NCI-H146 treated with DMSO at 0.1 percent for 48 hours (cell line): ENCODE data around the gene LPIN1.
"Not testable (repeated sequence)": the region's sequence is repeated elsewhere in the genome, so short reads cannot be mapped to it uniquely, and the experiment has no call there.

Experiments used
- DNase-seq: peaks from one replicate; lab custom pipeline; 2025; ENCODE audit not compliant: unreplicated experiment; lab: John Stamatoyannopoulos, UW

The LPIN1 gene

GRCh38 chr2:11759182-11759975, 12.9 kb downstream of the LPIN1 start:
- not testable (repeated sequence) for DNase-seq

- no peak for DNase-seq
Observed at GRCh38 chr2:11761259-11761658, 14.8 kb downstream of the LPIN1 start.

- no peak for DNase-seq
Observed at GRCh38 chr2:11762031-11762430, 15.6 kb downstream of the LPIN1 start.

GRCh38 chr2:11762799-11763461, 16.5 kb downstream of the LPIN1 start:
- DNase-seq: no peak

GRCh38 chr2:11764359-11764758, 17.9 kb downstream of the LPIN1 start:
- DNase-seq: peak; percentile 14

GRCh38 chr2:11764920-11765319, 18.5 kb downstream of the LPIN1 start:
- no peak for DNase-seq

- no peak for DNase-seq
Observed at GRCh38 chr2:11765501-11765900, 19.1 kb downstream of the LPIN1 start.

GRCh38 chr2:11766016-11766415, 19.6 kb downstream of the LPIN1 start:
- DNase-seq: no peak

GRCh38 chr2:11767779-11768178, 21.3 kb downstream of the LPIN1 start:
- no peak for DNase-seq

- no peak for DNase-seq
Observed at GRCh38 chr2:11768946-11769345, 22.5 kb downstream of the LPIN1 start.

- DNase-seq: no peak
Observed at GRCh38 chr2:11769516-11769915, 23.1 kb downstream of the LPIN1 start.

- DNase-seq: no peak
Observed at GRCh38 chr2:11770531-11771188, 24.2 kb downstream of the LPIN1 start.

- DNase-seq: no peak
Observed at GRCh38 chr2:11771971-11772615, 25.7 kb downstream of the LPIN1 start.

- no peak for DNase-seq
Observed at GRCh38 chr2:11773111-11773510, 26.7 kb downstream of the LPIN1 start.

GRCh38 chr2:11773747-11774525, 27.5 kb downstream of the LPIN1 start:
- DNase-seq: no peak

- no peak for DNase-seq
Observed at GRCh38 chr2:11774600-11774999, 28.2 kb downstream of the LPIN1 start.

- no peak for DNase-seq
Observed at GRCh38 chr2:11775384-11775783, 29.0 kb downstream of the LPIN1 start.

GRCh38 chr2:11777066-11777782, 30.8 kb downstream of the LPIN1 start:
- DNase-seq: no peak

GRCh38 chr2:11777886-11778415, 31.5 kb downstream of the LPIN1 start:
- DNase-seq: no peak

- no peak for DNase-seq
Observed at GRCh38 chr2:11778416-11778815, 32.0 kb downstream of the LPIN1 start.
